Bronchial epithelial cell (primary cell): ENCODE measurements around the gene AMPD3. TPM values are rescaled to one million over a fixed set of nuclear protein-coding genes. Genes with fewer than 3 reads are reported as not detected.

ENCODE experiments used
- DNase-seq: peaks from one replicate; pipeline ENCODE4 v3.0.0-alpha.2; 2010; ENCODE audit warnings: low read depth
- FAIRE-seq: peaks from 2 replicates; lab custom pipeline; 2011; peaks lifted over from hg19 to GRCh38; lab: Jason Lieb, UNC
- H3K27me3 ChIP-seq: 2 replicates; pipeline ENCODE4 v1.5.1; 2011; ENCODE audit warnings: low read length; ENCODE audit not compliant: control insufficient read depth, insufficient read depth
- H3K36me3 ChIP-seq: 2 replicates; pipeline ENCODE4 v1.5.1; 2011; ENCODE audit warnings: low read length; ENCODE audit not compliant: control insufficient read depth, insufficient read depth
- H3K4me3 ChIP-seq: 2 replicates; pipeline ENCODE4 v1.5.1; 2011; ENCODE audit warnings: mild to moderate bottlenecking, low read depth, low read length, control low read depth
- CTCF ChIP-seq: IDR thresholded peaks from 2 replicates; pipeline ENCODE4 v1.5.1; 2011; ENCODE audit warnings: mild to moderate bottlenecking, moderate library complexity, low read length, control low read depth, inconsistent platforms; ENCODE audit not compliant: insufficient read depth, severe bottlenecking
- total RNA-seq: library from RNA; depleted of rRNA; stranded (reverse); fragments of >200 nt; gene quantifications from 2 replicates; pipeline ENCODE4 v1.2.1, GENCODE V29; 2014

AMPD3 gene
- total RNA-seq, 1 donor from 2014 or later, result 5.3 TPM

- FAIRE-seq (no peak), DNase-seq (no peak)
- H3K36me3 ChIP-seq, result no peaks in the 10 kb centered on the region
- H3K4me3 ChIP-seq, result no peak overlapping the region
- H3K27me3 ChIP-seq, result no peaks in the 10 kb centered on the region
- no peak for TF ChIP-seq CTCF
These were observed 15.7 kb upstream of the AMPD3 start for GRCh38 chr11:10439351-10439750.

- no peaks in the 10 kb centered on the region for H3K27me3 ChIP-seq
- TF ChIP-seq CTCF, result no peak
These were observed 15.1 kb upstream of the AMPD3 start for GRCh38 chr11:10439924-10440323.

DNA sequence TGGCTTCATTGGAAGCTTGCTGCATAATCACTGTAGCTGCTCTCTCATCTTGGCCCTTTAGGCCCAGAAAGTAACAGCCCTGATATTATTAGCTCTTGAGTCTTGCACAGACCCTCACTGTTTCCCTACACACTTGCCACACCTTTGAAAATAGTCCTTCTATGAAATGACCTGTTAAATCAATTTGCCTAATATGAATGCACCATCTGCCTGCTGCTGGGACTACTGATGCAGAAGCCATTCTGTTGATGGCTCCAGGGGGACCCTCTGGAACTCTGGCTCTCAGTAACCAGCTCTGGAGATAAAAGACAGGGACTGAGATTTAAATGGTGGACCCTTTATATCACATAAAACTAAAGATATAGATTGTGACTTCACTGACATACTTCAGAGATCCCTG lies 14.7 kb upstream of the AMPD3 start:
- Histone ChIP-seq H3K4me3 (no peak overlapping the region), H3K36me3 (no peaks in the 10 kb centered on the region), H3K27me3 (no peaks in the 10 kb centered on the region)
- no peak for FAIRE-seq
- no peak for DNase-seq
- no peak for TF ChIP-seq CTCF

More at GRCh38 chr11:10439924-10440323, 15.1 kb upstream of the AMPD3 start:
- FAIRE-seq (no peak), DNase-seq (no peak)
- H3K4me3 ChIP-seq, result no peak overlapping the region
- no peaks in the 10 kb centered on the region for H3K36me3 ChIP-seq

GRCh38 chr11:10441091-10441490 lies 14.0 kb upstream of the AMPD3 start:
- DNase-seq (no peak), FAIRE-seq (no peak)
- no peak for TF ChIP-seq CTCF
- Histone ChIP-seq H3K27me3 (no peaks in the 10 kb centered on the region), H3K4me3 (no peak overlapping the region), H3K36me3 (no peaks in the 10 kb centered on the region)

DNA sequence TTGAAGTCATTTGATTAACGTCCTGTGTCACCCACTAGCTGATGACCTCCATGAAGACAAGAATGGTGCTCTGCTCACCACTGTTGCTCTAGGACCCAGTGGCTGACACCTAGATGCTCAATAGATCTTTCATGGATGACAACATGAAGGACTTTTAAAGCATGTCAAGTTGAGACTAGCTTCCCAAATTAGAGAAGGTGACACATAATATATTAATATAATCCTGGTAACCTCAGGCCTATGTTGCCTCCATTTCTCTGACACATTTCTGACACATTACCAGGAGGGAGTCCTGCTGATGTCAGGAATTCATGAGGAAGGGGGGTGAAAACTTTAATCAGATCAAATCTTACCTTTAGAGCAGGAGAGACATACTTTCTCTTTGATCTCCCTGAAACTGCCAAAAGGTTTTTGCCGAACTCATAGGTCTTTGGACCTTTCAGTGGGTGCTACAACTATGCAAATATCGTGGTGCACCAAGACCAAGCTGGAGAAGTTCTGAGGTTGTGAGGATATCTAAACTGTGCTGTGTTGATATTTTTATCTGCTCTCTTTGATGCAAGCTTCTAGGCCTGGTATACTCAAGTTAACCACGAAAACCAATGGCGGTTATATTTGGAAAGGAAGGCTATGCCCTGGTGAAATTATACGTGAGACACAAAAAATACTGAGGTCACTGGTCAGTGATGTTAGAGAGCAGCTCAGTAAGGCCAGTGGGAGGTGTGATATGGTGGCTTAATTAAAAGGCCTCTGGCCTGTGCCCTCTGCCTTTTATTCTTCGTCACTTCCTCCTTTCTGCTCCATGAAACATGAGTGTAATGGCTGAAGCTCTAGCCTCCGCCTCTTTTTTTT lies 13.2 kb upstream of the AMPD3 start:
- no peaks in the 10 kb centered on the region for H3K27me3 ChIP-seq
- no peak for TF ChIP-seq CTCF
- H3K36me3 ChIP-seq, result no peaks in the 10 kb centered on the region
- DNase-seq (peak; percentile 43), FAIRE-seq (no peak)
- H3K4me3 ChIP-seq, result no peak overlapping the region
